WTC11 (cell line): ENCODE results near the gene CERT1.

Source experiments
- CREB1 ChIP-seq: sonication (generic); formaldehyde crosslinking; IDR thresholded peaks from 2 replicates; pipeline ENCODE4 v1.8.0; 2023; ENCODE audit warnings: mild to moderate bottlenecking, missing genetic modification reagents
- FOXP1 ChIP-seq: sonication (generic); formaldehyde crosslinking; IDR thresholded peaks from 2 replicates; pipeline ENCODE4 v1.8.0; 2022; ENCODE audit warnings: missing genetic modification reagents, mild to moderate bottlenecking, moderate library complexity, borderline replicate concordance
- TCF7 ChIP-seq: sonication (generic); formaldehyde crosslinking; IDR thresholded peaks from 2 replicates; pipeline ENCODE4 v1.8.0; 2022; ENCODE audit warnings: mild to moderate bottlenecking, low read depth, missing genetic modification reagents, moderate library complexity
- TF ChIP-seq, protein P1 (sequence below): fragments of 200-600 bp; IDR thresholded peaks from 2 replicates; pipeline ENCODE4 v1.8.0; 2022; ENCODE audit warnings: antibody characterized with exemption
- TF ChIP-seq, protein P2 (sequence below): sonication (generic); formaldehyde crosslinking; conservative IDR thresholded peaks from 2 replicates; pipeline ENCODE4 v1.8.1; 2022; ENCODE audit warnings: mild to moderate bottlenecking, missing genetic modification reagents
- TF ChIP-seq, protein P3 (sequence below): sonication (generic); formaldehyde crosslinking; IDR thresholded peaks from 2 replicates; pipeline ENCODE4 v1.8.1; 2022; ENCODE audit warnings: mild to moderate bottlenecking, missing genetic modification reagents, moderate library complexity, borderline replicate concordance

- TF ChIP-seq, protein P1, sequence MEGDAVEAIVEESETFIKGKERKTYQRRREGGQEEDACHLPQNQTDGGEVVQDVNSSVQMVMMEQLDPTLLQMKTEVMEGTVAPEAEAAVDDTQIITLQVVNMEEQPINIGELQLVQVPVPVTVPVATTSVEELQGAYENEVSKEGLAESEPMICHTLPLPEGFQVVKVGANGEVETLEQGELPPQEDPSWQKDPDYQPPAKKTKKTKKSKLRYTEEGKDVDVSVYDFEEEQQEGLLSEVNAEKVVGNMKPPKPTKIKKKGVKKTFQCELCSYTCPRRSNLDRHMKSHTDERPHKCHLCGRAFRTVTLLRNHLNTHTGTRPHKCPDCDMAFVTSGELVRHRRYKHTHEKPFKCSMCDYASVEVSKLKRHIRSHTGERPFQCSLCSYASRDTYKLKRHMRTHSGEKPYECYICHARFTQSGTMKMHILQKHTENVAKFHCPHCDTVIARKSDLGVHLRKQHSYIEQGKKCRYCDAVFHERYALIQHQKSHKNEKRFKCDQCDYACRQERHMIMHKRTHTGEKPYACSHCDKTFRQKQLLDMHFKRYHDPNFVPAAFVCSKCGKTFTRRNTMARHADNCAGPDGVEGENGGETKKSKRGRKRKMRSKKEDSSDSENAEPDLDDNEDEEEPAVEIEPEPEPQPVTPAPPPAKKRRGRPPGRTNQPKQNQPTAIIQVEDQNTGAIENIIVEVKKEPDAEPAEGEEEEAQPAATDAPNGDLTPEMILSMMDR = no peak
- TF ChIP-seq, protein P2, sequence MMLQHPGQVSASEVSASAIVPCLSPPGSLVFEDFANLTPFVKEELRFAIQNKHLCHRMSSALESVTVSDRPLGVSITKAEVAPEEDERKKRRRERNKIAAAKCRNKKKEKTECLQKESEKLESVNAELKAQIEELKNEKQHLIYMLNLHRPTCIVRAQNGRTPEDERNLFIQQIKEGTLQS (CRISPR knock-in tag) = no peak
- TF ChIP-seq FOXP1 (CRISPR knock-in tag) = no peak
- TF ChIP-seq TCF7 = no peak
- TF ChIP-seq, protein P3, sequence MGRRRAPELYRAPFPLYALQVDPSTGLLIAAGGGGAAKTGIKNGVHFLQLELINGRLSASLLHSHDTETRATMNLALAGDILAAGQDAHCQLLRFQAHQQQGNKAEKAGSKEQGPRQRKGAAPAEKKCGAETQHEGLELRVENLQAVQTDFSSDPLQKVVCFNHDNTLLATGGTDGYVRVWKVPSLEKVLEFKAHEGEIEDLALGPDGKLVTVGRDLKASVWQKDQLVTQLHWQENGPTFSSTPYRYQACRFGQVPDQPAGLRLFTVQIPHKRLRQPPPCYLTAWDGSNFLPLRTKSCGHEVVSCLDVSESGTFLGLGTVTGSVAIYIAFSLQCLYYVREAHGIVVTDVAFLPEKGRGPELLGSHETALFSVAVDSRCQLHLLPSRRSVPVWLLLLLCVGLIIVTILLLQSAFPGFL = no peak
- no peak for TF ChIP-seq CREB1 (CRISPR knock-in tag)
Observed at GRCh38 chr5:75491621-75492020, 19.8 kb downstream of the CERT1 start.
